ENCODE results near the gene GALM.

GRCh38 chr2:38702413-38702812, 36.5 kb downstream of the GALM start:
- TF ChIP-seq EP300 (IDR thresholded peaks at IDR 0.05; ENCODE audit: low read depth in 2 of 2, low read length in 2 of 2) (no peak), EP300 (CRISPR knock-in tag; IDR thresholded peaks at IDR 0.05; ENCODE audit: borderline replicate concordance) (no peak), SMAD3 (CRISPR knock-in tag; IDR thresholded peaks at IDR 0.05) (no peak), ZNF749 (CRISPR knock-in tag; IDR thresholded peaks at IDR 0.05; ENCODE audit: borderline replicate concordance) (no peak), NCOR1 (IDR thresholded peaks at IDR 0.05; ENCODE audit: borderline replicate concordance, low read length) (no peak), KDM3A (CRISPR knock-in tag; IDR thresholded peaks at IDR 0.05; ENCODE audit: low read depth) (no peak), MTF1 (CRISPR knock-in tag; IDR thresholded peaks at IDR 0.05) (no peak), SP1 (IDR thresholded peaks at IDR 0.05) (no peak), SP1 (CRISPR knock-in tag; IDR thresholded peaks at IDR 0.05) (no peak), ATF6 (CRISPR knock-in tag; conservative IDR thresholded peaks at IDR 0.05) (no peak), ZNF121 (CRISPR knock-in tag; IDR thresholded peaks at IDR 0.05) (no peak)

Measured in HepG2 (cell line).